A673 (cell line): ENCODE measurements around the gene ASCL2.

ENCODE experiments used
- CTCF ChIP-seq: fragments of 300-800, 200-600 bp; sonication (generic); conservative IDR thresholded peaks from 2 replicates; pipeline ENCODE4 v1.5.1; 2017; ENCODE audit warnings: low read depth, mild to moderate bottlenecking, antibody characterized with exemption, low read length, moderate library complexity, mixed read lengths
- EZH2 ChIP-seq: fragments of 200-600 bp; sonication (generic); IDR thresholded peaks from 2 replicates; pipeline ENCODE4 v1.6.1; 2017; ENCODE audit warnings: borderline replicate concordance, low read depth, mild to moderate bottlenecking, mixed read lengths, antibody characterized with exemption, low read length; ENCODE audit not compliant: poor library complexity, severe bottlenecking

DNA sequence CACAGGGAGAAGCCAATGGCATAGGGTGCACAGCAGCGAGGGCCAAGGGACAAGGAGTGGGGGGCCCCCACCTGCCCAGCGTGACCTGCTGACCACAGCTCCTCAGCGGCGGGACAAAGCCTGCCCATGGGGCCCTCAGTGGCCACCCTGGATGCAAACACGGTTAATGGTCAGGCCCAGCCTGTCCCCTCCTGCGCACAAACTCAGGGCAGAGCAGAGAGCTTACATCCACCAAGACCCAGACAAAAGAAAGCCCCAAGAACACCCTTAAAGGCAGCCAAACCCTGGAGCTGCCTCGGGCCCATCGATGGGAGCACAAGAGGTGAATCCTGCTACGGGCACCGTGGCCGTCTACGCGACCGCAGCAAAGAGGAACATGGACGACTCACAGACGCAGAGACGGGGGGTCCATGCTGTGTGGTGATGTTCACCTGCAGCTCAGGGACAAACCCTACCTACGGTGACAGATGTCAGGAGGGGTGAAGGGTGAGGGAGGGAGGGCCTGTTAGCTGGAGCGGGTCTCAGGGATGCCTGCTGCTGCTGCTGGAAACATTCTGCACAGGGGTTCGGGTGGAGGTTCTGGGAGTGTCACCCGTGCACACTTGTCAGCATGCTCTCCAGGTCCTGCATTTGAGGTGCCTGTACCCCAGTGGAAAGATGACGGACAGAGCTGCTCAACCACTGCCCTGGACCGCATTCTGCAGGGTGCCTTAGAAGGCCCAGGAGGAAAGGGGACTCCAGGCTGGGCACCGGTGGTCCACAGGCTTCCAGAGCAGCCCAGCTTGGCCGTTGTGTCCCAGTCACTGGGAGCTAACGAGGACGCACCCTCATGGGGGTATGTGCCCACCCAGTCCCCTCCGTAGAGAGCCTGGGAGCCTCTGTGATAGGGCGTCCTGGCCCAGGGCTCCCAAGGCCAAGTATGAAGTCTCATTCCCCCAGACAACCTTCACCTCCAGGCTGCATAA, 11.6 kb downstream of the ASCL2 start:
- TF ChIP-seq CTCF = no peak
- TF ChIP-seq EZH2 = no peak
